GM10266 (cell line): ENCODE results near the gene RNF5.

Experiments used
- DNase-seq: peaks from one replicate; pipeline ENCODE4 v3.0.0; 2012; ENCODE audit errors: extremely low spot score
- TF ChIP-seq, protein P1 (sequence below): IDR thresholded peaks from 2 replicates; pipeline ENCODE4 v1.5.1; 2012; ENCODE audit warnings: mild to moderate bottlenecking, low read depth; ENCODE audit not compliant: control insufficient read depth, insufficient read depth; ENCODE audit errors: missing control alignments

RNF5 gene

DNA sequence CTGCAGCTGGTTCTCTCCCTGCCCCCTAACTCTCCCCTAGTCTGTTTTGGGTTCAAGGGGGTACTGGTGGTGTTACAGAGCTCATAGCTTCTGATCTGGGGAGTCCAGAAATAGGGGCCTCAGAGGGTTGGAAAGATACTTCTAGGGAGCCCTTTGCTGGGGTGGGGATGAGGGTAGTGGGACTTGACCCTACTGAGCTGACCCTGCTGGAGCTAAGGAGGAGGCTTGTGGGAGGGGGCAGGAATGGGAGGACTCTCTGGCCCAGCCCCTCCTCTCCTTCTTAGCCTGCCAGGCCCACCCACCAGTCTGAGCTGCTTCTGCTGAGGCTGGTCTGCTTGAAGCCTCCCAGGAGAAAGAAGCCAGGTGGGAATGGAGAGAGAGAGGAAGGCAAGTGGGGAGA is 13.9 kb upstream of the RNF5 start, which contains the start of gene EGFL8:
EGFL8 (plus strand) TSS at position 301 of the 400 bp plus-strand sequence. CDS start 1,571 bp downstream, outside the sequence.
- DNase-seq, result no peak
- TF ChIP-seq, protein P1, sequence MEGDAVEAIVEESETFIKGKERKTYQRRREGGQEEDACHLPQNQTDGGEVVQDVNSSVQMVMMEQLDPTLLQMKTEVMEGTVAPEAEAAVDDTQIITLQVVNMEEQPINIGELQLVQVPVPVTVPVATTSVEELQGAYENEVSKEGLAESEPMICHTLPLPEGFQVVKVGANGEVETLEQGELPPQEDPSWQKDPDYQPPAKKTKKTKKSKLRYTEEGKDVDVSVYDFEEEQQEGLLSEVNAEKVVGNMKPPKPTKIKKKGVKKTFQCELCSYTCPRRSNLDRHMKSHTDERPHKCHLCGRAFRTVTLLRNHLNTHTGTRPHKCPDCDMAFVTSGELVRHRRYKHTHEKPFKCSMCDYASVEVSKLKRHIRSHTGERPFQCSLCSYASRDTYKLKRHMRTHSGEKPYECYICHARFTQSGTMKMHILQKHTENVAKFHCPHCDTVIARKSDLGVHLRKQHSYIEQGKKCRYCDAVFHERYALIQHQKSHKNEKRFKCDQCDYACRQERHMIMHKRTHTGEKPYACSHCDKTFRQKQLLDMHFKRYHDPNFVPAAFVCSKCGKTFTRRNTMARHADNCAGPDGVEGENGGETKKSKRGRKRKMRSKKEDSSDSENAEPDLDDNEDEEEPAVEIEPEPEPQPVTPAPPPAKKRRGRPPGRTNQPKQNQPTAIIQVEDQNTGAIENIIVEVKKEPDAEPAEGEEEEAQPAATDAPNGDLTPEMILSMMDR, result no peak

DNA sequence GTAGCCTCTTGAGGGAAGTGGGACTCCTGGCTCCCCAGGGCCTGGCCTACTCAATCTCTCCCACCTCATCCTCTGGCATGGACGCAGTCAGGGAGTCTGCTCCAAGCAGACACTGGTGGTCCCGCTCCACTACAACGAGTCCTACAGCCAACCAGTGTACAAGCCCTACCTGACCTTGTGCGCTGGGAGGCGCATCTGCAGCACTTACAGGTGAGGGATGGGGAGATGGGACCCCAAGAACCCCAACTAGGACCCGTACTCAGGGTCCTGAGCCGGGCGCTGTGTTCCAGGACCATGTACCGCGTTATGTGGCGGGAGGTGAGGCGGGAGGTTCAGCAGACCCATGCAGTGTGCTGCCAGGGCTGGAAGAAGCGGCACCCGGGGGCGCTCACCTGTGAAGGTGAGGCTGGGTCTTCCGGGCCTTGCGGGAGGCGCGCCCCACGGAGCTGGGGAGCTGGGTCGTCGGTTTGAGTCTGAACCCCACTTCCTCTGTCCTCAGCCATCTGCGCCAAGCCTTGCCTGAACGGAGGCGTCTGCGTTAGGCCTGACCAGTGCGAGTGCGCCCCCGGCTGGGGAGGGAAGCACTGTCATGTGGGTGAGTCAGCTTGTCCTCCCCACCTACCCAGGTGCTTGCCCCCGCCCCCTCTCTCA is 11.7 kb upstream of the RNF5 start:
- TF ChIP-seq, protein P1, result no peak
- DNase-seq, result no peak

DNA sequence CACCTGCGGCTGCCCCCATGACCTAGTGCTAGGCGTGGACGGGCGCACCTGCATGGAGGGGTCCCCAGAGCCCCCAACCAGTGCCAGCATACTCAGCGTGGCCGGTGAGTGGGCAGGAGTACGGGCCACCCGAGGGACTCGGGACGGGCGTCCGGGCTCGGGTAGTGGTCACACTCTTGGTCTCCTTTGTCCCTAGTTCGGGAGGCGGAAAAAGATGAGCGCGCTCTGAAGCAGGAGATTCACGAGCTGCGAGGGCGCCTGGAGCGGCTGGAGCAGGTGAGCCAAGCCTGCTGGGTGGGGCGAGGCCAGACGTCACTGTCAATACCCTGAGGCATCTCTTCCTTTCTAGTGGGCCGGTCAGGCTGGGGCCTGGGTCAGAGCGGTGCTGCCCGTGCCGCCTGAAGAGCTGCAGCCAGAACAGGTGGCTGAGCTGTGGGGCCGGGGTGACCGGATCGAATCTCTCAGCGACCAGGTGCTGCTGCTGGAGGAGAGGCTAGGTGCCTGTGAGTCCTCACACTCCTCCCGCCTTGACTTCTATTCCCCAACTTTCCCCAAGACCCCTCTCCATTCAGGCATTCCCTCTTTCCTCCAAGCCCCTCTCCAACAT is 10.9 kb upstream of the RNF5 start:
- TF ChIP-seq, protein P1, result no peak
- DNase-seq, result no peak

DNA sequence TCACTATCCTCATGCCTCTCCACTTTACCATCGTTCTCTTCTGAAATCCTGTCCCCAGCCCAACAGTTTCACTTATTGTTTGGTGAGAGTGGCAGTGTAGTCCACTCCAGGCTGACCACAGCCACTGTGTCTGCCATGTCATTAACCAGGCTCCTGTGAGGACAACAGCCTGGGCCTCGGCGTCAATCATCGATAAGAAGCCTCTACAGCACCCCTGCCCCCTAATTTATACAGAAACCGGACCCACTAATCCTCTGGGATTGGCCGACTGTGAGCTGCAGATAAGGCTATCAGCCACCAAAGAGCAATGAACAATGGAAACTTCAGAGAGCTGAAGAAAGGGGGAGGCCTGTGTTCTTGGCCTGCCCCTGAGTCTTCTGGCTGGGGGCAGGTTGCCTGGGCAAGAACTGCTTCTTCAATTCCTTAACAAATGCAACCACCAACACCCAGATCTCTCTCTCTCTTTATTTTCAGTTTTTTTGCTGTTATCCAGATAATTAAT is 10.4 kb upstream of the RNF5 start:
- DNase-seq, result no peak
- TF ChIP-seq, protein P1, result no peak

DNA sequence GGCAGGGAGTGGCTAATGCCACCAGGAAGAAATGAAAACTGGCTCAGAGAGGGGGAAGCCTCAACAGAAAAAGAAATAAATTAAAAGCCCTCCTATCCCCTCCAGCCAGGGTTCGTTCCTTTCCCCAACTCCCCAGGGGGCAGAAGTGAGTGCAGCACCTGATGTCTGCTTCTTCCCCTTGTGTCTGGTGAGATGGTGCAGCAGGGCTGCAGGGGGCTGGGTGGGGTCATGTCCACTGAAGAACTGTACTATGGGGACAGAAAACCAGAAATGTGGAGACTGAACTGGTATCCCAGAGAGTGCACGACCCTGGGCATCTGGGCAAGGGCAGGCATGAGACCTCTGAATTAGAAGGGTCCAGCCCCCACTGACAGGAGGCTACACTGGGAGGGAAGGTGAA is 9.9 kb upstream of the RNF5 start:
- TF ChIP-seq, protein P1, result no peak
- DNase-seq, result no peak

DNA sequence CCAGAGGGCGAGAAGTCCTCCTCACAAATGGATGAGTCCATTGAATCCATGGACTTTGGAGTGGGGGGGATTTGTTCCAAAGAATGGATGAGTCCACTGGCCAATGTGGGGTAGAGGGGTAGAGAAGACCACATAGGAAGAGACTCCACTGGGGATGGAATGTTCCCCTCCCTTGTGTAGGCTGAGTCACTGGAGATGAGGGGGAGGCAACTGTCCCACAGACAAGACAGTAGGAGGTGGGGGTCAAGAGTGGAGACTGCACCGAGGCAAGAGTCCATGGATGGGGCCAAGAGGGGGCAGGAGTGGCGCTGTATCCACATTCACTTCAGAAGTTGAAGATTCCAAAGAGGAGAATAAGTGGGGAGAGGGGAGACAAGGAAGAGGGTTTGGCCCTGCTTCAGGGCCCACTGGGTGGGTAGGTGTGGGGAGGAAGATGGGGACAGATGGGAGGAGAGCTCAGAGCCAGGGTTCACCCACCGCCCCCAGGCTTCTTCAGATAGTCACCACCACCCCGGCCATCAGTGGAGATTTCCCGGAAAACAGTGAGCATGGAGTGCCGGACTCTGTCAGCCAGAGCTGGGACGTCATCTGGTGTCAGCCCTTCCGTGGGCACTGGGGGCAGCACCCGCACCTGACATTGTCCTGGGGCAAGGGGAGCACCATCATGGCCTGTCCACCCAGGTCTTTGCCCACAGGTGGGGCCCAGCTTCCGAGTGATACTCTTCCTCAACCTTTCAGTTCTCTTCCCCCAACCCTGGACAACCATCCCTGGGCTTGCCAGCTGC is 9.2 kb upstream of the RNF5 start:
- no peak for DNase-seq

More for the DNA sequence above, 9.2 kb upstream of the RNF5 start:
- TF ChIP-seq, protein P1, result no peak
